SK-N-MC (cell line): ENCODE measurements around the gene DLEU7.
A peak's percentile ranks its signal among the peaks of the same experiment; 100 is the strongest.

Source experiments
- DNase-seq: peaks from one replicate; pipeline ENCODE4 v3.0.0-alpha.2; 2011; ENCODE audit warnings: low read depth, low spot score
- H3K27ac ChIP-seq: fragments of 200-600 bp; sonication (generic); 2 replicates; pipeline ENCODE4 v1.5.1; 2016; ENCODE audit warnings: mixed run types
- H3K36me3 ChIP-seq: fragments of 200-600 bp; sonication (generic); 2 replicates; pipeline ENCODE4 v1.6.1; 2017; ENCODE audit warnings: antibody characterized with exemption, low read length, mixed read lengths; ENCODE audit not compliant: insufficient read depth
- H3K4me3 ChIP-seq: fragments of 200-600 bp; sonication (generic); 2 replicates; pipeline ENCODE4 v1.5.1; 2016
- H3K9ac ChIP-seq: fragments of 200-600 bp; sonication (generic); 2 replicates; pipeline ENCODE4 v1.8.0; 2017; ENCODE audit warnings: mixed run types, mixed read lengths; ENCODE audit not compliant: insufficient read length
- H3K9me3 ChIP-seq: fragments of 200-600 bp; sonication (generic); 2 replicates; pipeline ENCODE4 v1.6.1; 2017; ENCODE audit warnings: low read depth, mild to moderate bottlenecking, antibody characterized with exemption, low read length, moderate library complexity, mixed read lengths
- EZH2 ChIP-seq: fragments of 200-600 bp; sonication (generic); IDR thresholded peaks from one replicate; pipeline ENCODE4 v1.6.1; 2017; ENCODE audit warnings: antibody characterized with exemption
- FOXP2 ChIP-seq: optimal IDR thresholded peaks from 2 replicates; pipeline ENCODE3; 2011; ENCODE audit warnings: mild to moderate bottlenecking, moderate library complexity; ENCODE audit not compliant: insufficient read depth; ENCODE audit errors: extremely low read length, control extremely low read depth
- POLR2AphosphoS5 ChIP-seq: IDR thresholded peaks from 2 replicates; pipeline ENCODE4 v1.6.1; 2012; ENCODE audit warnings: mild to moderate bottlenecking, low read depth, low read length, borderline replicate concordance

The DLEU7 gene

GRCh38 chr13:50850445-50850844, 7.0 kb upstream of the DLEU7 start:
- Histone ChIP-seq H3K36me3 (no peaks in the 10 kb centered on the region), H3K4me3 (no peak overlapping the region), H3K9me3 (no peaks in the 10 kb centered on the region), H3K9ac (no peak overlapping the region), H3K27ac (no peak overlapping the region)
- DNase-seq = no peak
- no peak for TF ChIP-seq EZH2
- no peak for TF ChIP-seq FOXP2
- TF ChIP-seq POLR2AphosphoS5 = no peak

- TF ChIP-seq EZH2 (no peak), POLR2AphosphoS5 (no peak), FOXP2 (no peak)
- Histone ChIP-seq H3K9me3 (no peaks in the 10 kb centered on the region), H3K27ac (no peak overlapping the region), H3K36me3 (no peaks in the 10 kb centered on the region), H3K9ac (no peak overlapping the region), H3K4me3 (no peak overlapping the region)
- no peak for DNase-seq
These were observed 4.0 kb upstream of the DLEU7 start for GRCh38 chr13:50847501-50847900.

GRCh38 chr13:50846861-50847475, 3.5 kb upstream of the DLEU7 start:
- H3K27ac ChIP-seq = no peak overlapping the region
- H3K4me3 ChIP-seq = no peak overlapping the region
- H3K36me3 ChIP-seq = no peaks in the 10 kb centered on the region
- no peak for DNase-seq
- no peaks in the 10 kb centered on the region for H3K9me3 ChIP-seq
- TF ChIP-seq POLR2AphosphoS5 (no peak), EZH2 (no peak), FOXP2 (no peak)
- H3K9ac ChIP-seq = no peak overlapping the region

- DNase-seq = no peak
- no peak overlapping the region; the same call in 1 of the 2 replicates for H3K27ac ChIP-seq
- TF ChIP-seq FOXP2 = no peak
- no peak for TF ChIP-seq EZH2
- no peak for TF ChIP-seq POLR2AphosphoS5
- no peak overlapping the region for H3K9ac ChIP-seq
- no peaks in the 10 kb centered on the region for H3K36me3 ChIP-seq
- no peaks in the 10 kb centered on the region for H3K9me3 ChIP-seq
- H3K4me3 ChIP-seq = no peak overlapping the region
These were observed 1.7 kb upstream of the DLEU7 start for GRCh38 chr13:50845211-50845610.

- Histone ChIP-seq H3K9me3 (no peaks in the 10 kb centered on the region), H3K4me3 (no peak overlapping the region), H3K36me3 (no peaks in the 10 kb centered on the region), H3K9ac (no peak overlapping the region), H3K27ac (no peak overlapping the region; the same call in none of the 2 replicates)
- no peak for TF ChIP-seq FOXP2
- TF ChIP-seq EZH2 = no peak
- TF ChIP-seq POLR2AphosphoS5 = no peak
- no peak for DNase-seq
These were observed 788 bp upstream of the DLEU7 start for GRCh38 chr13:50844084-50844875.

GRCh38 chr13:50842990-50843256, 569 bp downstream of the DLEU7 start:
- Histone ChIP-seq H3K36me3 (no peaks in the 10 kb centered on the region), H3K9ac (no peak overlapping the region), H3K9me3 (no peaks in the 10 kb centered on the region), H3K27ac (no peak overlapping the region), H3K4me3 (no peak overlapping the region)
- DNase-seq = no peak
- no peak for TF ChIP-seq FOXP2
- TF ChIP-seq EZH2 = no peak
- no peak for TF ChIP-seq POLR2AphosphoS5

- TF ChIP-seq POLR2AphosphoS5 (no peak), EZH2 (no peak), FOXP2 (no peak)
- H3K9ac ChIP-seq = no peak overlapping the region
- no peak for DNase-seq
These were observed 1.1 kb downstream of the DLEU7 start for GRCh38 chr13:50842251-50842989.

GRCh38 chr13:50841786-50842185, 1.7 kb downstream of the DLEU7 start:
- DNase-seq = no peak
- Histone ChIP-seq H3K9ac (no peak overlapping the region), H3K27ac (no peak overlapping the region), H3K9me3 (no peaks in the 10 kb centered on the region), H3K4me3 (no peak overlapping the region), H3K36me3 (no peaks in the 10 kb centered on the region)
- no peak for TF ChIP-seq FOXP2
- TF ChIP-seq POLR2AphosphoS5 = no peak
- no peak for TF ChIP-seq EZH2

More at GRCh38 chr13:50842251-50842989, 1.1 kb downstream of the DLEU7 start:
- no peaks in the 10 kb centered on the region for H3K9me3 ChIP-seq
- H3K4me3 ChIP-seq = no peak overlapping the region
- no peaks in the 10 kb centered on the region for H3K36me3 ChIP-seq
- H3K27ac ChIP-seq = 0 out of 2 replicates have a peak overlapping the region, but pooled peaks have one; percentile 34
